A549 (cell line): ENCODE data around the gene PLRG1.

ENCODE experiments used
- CEBPB ChIP-seq, 2 experiments: fragments of >200 bp in 1 of 2; sonication (Bioruptor Twin) in 1 of 2; formaldehyde crosslinking in 1 of 2; IDR thresholded peaks; 2 replicates each; pipeline ENCODE4 v1.6.1; 2012 to 2016
- CHD2 ChIP-seq: fragments of 150-350 bp; IDR thresholded peaks from 2 replicates; pipeline ENCODE4 v1.6.1; 2014; ENCODE audit warnings: low read length; ENCODE audit not compliant: partially characterized antibody
- CTCF ChIP-seq: fragments of >200 bp; sonication (Bioruptor Twin); formaldehyde crosslinking; IDR thresholded peaks from 3 replicates; pipeline ENCODE4 v1.5.1; 2016
- EP300 ChIP-seq, 2 experiments: fragments of >200 bp; sonication (Bioruptor Twin); formaldehyde crosslinking; IDR thresholded peaks; 2 replicates in 1 of 2; 3 replicates in 1 of 2; pipeline ENCODE4 v1.6.1; 2016 to 2017
- GATA3 ChIP-seq: IDR thresholded peaks from 2 replicates; pipeline ENCODE4 v1.6.1; 2012; ENCODE audit warnings: borderline replicate concordance
- HMGXB4 ChIP-seq: fragments of 250-450 bp; sonication (Bioruptor Pico); IDR thresholded peaks from 2 replicates; pipeline ENCODE4 v1.5.0; 2021; ENCODE audit warnings: mild to moderate bottlenecking, moderate library complexity, borderline replicate concordance
- HOXB5 ChIP-seq: fragments of 250-450 bp; sonication (Bioruptor Pico); IDR thresholded peaks from 2 replicates; pipeline ENCODE4 v1.5.0; 2020; ENCODE audit warnings: mild to moderate bottlenecking, moderate library complexity
- JUNB ChIP-seq: fragments of >200 bp; sonication (Bioruptor Twin); formaldehyde crosslinking; IDR thresholded peaks from 2 replicates; pipeline ENCODE4 v1.6.1; 2016
- MAX ChIP-seq: IDR thresholded peaks from 2 replicates; pipeline ENCODE4 v1.6.1; 2012
- MYC ChIP-seq: IDR thresholded peaks from 2 replicates; pipeline ENCODE4 v1.6.1; 2012; ENCODE audit warnings: mild to moderate bottlenecking, inconsistent platforms, low read length, improper control_type of control experiment, borderline replicate concordance
- RARB ChIP-seq: fragments of 250-450 bp; sonication (Bioruptor Pico); IDR thresholded peaks from 2 replicates; pipeline ENCODE4 v1.8.0; 2021; ENCODE audit warnings: mild to moderate bottlenecking, moderate library complexity
- TFCP2L1 ChIP-seq: fragments of 250-450 bp; sonication (Bioruptor Pico); IDR thresholded peaks from 2 replicates; pipeline ENCODE4 v1.5.0; 2021; ENCODE audit warnings: mild to moderate bottlenecking
- USF2 ChIP-seq: fragments of 450-650 bp; IDR thresholded peaks from 2 replicates; pipeline ENCODE4 v1.6.1; 2014; ENCODE audit warnings: antibody characterized with exemption
- ZFP36 ChIP-seq: fragments of 450-650 bp; IDR thresholded peaks from 2 replicates; pipeline ENCODE4 v1.6.1; 2014; ENCODE audit warnings: borderline replicate concordance; ENCODE audit not compliant: partially characterized antibody

- TF ChIP-seq CEBPB (IDR thresholded peaks at IDR 0.05) (no peak), CTCF (no peak), RARB (CRISPR knock-in tag) (no peak), MAX (no peak), HMGXB4 (CRISPR knock-in tag) (no peak), GATA3 (no peak), USF2 (no peak), TFCP2L1 (CRISPR knock-in tag) (no peak), CHD2 (no peak), HOXB5 (no peak), JUNB (no peak), EP300 (IDR thresholded peaks at IDR 0.05) (no peak), ZFP36 (no peak), MYC (no peak)
Measured at GRCh38 chr4:154583230-154583629, 33.0 kb upstream of the PLRG1 start.
